HG03066 (cell line): Measurements from ENCODE around the gene HNRNPF.
A peak's percentile ranks its signal among the peaks of the same experiment; 100 is the strongest.

Experiments
- ATAC-seq: cut with Tn5 transposase; IDR thresholded peaks from one replicate; pipeline ENCODE4 v1.9.1; 2021; ENCODE audit warnings: low read depth; ENCODE audit not compliant: unreplicated experiment

The HNRNPF gene

DNA sequence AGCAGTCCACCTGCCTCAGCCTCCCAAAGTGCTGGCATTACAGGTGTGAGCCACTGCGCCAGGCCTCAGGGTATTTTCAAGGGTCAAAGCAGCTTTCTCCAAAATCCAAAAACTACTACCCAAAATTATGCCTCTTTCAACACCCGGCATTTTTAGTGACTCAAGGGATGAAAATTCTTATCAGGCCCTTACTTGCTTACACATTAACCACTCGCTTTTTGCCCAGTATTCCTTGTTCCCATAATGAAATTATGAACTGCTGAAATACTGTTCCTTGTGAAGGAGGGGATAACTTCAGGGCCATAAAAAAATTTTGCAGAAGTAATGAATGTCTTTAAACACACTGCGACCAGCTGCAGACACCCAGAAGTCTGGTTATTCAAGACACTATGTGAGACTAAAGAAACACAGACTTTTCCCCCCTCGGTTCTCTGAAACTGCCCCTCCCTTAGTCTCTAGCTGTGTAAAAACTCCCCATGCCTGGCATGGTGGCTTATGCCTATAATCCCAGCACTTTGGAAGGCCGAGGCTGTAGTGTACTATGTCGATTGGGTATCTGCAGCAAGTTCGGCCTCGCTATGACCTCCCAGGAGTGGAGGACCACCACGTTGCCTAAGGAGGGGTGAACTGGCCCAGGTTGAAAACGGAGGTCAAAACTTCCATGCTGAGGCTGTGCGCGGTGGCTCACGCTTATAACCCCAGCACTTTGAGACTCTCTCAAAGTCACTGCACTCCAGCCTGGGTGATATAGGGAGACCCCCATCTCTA, 25.6 kb downstream of the HNRNPF start:
- ATAC-seq, result no peak

GRCh38 chr10:43380610-43381222, 28.3 kb downstream of the HNRNPF start:
- ATAC-seq, result no peak

GRCh38 chr10:43377424-43377883, 31.5 kb downstream of the HNRNPF start:
- ATAC-seq, result no peak

- no peak for ATAC-seq
Observed at GRCh38 chr10:43376828-43377423, 32.1 kb downstream of the HNRNPF start.

DNA sequence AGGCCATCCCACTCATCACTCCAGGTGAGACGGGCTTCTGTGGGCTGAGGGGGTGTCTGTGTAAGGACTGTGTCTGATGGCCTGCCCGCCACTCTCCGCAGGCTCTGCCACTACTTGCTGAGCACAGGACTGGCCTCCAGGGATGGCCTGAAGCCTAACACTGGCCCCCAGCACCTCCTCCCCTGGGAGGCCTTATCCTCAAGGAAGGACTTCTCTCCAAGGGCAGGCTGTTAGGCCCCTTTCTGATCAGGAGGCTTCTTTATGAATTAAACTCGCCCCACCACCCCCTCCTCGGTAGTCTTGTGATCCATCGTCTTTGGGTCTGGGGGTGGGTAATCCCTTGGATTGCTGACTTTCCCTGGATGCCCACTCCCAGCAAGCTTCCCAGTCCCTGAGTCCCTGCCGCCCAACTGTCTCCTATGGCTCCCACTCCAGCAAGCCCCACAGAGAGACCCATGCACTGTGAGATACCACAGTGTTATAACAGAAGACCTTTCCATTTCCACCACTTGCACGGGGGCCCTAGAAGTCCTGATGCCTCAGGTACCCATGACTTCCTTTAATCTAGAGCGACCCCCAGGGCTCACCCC, 32.8 kb downstream of the HNRNPF start:
- ATAC-seq, result no peak

DNA sequence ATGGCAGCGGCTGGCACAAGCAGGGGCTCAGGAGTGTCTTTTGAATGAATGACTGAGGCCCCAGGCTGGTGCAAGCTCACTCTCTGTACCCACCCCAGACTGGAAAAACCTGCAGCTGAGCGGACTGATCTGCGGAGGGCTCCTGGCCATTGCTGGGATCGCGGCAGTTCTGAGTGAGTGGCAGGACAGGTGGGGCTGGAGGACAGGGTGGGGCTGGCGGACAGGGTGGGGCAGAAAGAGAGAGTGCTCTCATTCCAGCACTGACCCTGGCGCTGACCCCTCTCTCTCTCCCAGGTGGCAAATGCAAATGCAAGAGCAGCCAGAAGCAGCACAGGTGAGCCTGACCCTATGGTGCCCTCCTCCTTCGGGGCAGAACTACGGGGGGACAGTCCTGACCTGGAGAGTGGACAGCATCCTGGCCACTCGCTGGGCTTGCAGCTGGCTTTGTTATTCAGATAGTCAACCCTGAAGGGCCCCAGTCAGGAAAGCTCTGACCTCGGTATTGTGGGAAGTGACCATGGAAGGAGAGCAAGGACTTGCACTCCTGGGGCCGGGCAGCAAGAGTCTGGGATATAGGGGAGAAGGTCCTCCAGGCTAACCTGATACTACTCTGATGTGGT, 33.5 kb downstream of the HNRNPF start:
- no peak for ATAC-seq

- ATAC-seq, result no peak
Observed at GRCh38 chr10:43374194-43374593, 34.8 kb downstream of the HNRNPF start.

DNA sequence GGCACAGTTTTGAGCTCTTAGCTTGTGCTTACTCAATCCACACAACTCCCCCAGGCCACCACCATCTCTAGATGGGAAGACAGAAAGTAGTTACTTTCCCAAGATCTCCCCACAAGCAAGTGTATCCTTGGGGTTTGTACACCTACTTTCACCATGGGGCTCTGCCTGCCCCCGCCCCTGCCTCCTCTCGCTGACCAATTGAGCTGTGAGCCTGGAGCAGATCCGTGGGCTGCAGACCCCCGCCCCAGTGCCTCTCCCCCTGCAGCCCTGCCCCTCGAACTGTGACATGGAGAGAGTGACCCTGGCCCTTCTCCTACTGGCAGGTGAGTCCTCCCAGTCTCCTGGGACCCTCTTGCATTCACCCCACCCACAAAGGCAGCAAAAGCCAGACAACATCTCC, 35.5 kb downstream of the HNRNPF start:
- no peak for ATAC-seq

DNA sequence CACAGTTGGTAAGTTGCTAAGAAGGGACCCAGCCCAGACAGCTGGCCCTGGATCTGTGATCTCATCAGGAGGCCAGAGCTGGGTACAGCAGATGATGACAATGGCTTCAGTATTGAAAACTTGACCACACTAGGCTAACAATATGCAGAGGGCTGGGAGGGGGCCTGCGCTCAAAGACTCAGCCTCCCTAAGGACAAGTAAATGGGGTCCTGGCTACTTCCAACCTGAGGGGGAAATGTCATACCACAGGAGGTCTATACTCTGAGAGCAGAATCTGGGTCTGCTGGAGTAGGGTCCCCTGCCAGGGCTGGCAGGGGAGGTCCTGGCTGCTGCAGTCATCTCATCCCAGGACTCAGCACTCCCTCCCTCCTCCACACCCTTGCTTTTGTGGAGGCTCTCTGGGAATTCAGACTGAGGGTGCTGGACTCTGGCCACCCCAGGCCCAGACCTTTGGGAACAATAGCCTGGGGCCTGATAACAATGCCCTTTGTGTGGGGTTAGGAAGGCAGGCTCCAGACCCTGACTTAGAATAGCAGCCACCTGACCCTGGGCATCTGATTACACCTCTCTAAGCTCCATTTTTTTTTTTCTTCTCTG, 36.1 kb downstream of the HNRNPF start:
- ATAC-seq, result no peak

GRCh38 chr10:43371418-43371817, 37.6 kb downstream of the HNRNPF start, which contains the start of gene FXYD4:
Gene FXYD4, plus strand, starts transcription at chr10:43371636. Its CDS starts 2,111 bp downstream, at chr10:43373747.
- ATAC-seq, result no peak

- ATAC-seq, result no peak
Observed at GRCh38 chr10:43370671-43371215, 38.2 kb downstream of the HNRNPF start.

DNA sequence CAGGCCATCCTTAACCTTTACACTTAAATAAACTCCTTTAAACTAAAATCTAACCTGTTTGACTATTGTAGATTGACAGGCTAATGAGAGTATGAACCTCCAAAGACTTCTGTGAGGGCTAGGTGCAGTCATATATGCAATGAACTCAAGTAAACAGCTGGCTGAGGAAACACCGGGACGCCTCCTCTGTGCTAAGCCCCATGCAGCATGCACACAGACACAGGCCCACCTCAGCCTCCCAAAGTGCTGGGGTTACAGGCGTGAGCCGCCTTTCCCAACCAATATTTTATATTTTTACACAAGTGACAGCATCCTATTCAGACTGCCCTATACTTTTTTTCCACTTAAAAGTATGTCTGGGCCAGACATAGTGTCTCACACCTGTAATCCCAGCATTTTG, 39.1 kb downstream of the HNRNPF start:
- ATAC-seq, result no peak

DNA sequence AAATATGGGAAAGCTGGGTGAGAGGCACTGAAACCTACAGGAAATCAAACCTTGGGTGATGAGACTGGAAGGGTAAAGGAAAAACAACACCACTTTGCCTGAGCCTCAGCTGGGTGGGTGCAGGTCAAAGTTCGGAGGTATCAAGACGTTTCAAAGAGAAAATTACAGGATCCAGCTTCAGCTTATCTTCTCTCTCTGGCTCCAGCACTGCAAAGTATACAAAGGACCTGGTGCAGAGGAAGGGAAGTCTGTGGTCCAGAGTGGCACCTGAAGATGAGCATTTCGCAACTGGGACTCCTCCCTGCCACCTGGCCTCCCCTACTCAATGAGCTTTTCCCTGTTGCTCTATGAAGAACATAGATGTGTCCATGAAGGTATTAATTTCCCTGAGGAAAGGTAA, 44.0 kb downstream of the HNRNPF start:
- ATAC-seq, result no peak

DNA sequence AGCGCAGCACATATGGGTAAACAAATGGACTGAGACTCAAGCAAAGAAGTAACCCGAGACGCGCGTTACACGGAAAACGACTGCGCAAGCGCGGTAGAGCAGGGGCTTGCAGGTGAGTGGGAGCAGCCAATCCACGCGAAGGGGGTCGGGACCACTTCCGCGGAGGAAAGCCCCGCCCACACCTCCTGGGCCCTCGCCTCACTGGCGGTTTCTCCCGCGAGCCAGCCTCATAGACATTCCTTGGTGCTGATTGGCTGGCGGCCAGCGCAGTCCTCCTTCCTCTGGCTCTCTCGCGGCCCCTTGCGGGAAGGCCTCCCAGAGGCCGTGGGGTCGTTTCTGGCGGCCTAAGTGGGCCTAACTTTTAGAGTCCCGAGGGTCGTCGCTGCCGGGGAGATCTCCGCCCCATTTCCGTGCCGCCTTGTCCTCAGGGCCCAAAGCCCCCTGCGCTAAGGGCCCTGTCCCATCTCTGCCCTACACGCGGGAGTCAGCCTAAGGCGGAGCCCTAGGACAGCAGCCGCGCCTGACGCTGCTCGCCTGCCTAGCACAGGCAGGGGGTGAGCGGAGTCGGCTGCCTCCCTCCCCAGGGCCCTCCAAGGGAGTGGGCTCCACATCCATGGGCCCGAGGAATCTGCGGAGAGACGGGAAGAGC, 46.7 kb downstream of the HNRNPF start:
- peak; percentile 96 for ATAC-seq

GRCh38 chr10:43361547-43362190, 47.3 kb downstream of the HNRNPF start:
- no peak for ATAC-seq

DNA sequence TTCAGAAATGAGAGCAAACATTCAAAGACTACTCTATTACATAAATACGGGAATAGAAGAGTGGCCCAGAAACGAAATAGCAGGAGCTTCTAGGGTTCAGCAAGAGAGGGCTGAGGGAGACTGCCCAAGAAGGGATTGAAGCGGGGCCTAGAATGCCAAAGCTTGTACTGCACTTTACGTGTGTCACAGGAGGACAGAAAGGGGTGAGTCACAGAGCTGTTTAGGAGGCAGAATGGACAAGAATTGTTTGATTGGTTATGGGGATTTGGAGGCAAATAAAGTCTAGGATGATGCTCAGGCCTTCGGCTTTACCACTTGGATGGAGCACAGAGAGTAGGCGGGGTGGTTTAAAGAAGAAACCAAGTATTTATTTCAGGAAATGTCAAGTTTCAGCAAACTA, 48.9 kb downstream of the HNRNPF start:
- ATAC-seq, result no peak

DNA sequence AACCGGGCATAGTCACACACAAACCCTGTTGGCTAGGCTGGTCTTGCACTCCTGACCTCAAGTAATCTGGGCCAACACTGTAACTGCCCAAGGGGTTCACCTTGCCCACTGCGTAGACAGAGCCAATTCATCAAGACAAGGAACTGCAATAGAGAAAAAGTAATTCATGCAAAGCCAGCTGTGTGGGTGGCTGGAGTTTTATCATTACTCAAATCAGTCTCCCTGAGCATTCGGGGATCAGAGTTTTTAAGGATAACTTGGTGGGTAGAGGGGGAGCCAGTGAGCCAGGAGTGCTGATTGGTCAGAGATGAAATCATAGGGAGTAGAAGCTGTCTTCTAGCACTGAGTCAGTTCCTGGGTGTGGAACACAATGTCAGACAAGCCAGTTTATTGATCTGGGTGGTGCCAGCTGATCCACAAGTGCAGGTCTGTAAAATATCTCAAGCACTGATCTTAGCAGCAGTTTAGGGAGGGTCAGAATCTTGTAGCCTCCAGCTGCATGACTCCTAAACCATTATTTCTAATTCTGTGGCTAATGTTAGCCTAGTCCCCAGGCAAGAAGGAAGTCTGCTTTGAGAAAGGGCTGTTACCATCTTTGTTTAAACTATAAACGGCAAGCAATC, 53.1 kb downstream of the HNRNPF start:
- no peak for ATAC-seq

DNA sequence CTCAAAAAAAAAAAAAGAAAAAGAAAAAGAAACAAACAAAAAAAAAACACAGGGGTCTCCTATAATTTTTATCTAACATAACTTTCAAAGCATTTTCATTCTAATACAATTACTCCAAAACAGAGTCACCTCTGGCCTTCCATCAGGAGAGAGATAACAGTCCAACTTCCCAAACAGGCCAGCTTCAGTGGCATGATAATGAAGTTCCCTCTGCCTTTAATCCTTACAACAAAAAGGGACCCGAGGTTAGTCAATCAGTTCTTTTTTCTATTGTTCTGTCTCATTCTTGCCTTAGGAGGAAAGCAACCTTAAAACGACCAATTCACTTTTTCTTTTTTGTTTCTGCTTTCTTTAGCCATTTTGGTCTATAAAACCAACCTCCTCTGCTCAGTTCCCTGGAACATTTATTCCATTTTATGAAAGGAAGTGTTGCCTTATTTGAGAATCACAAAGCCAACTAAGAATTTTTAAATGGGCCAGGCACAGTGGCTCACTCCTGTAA, 54.1 kb downstream of the HNRNPF start:
- ATAC-seq, result no peak

- ATAC-seq, result no peak
Observed at GRCh38 chr10:43354330-43354635, 54.7 kb downstream of the HNRNPF start.
